ENCODE results near the gene RPGR.

RPGR gene

GRCh38 chrX:38318196-38318595 is 9.1 kb downstream of the RPGR start:
- no peak for DNase-seq

GRCh38 chrX:38315186-38315585 is 12.1 kb downstream of the RPGR start:
- no peak for DNase-seq

- no peak for DNase-seq
These were observed 14.1 kb downstream of the RPGR start for GRCh38 chrX:38313190-38313589.

GRCh38 chrX:38312436-38312835 is 14.9 kb downstream of the RPGR start:
- DNase-seq: no peak

GRCh38 chrX:38311743-38312142 is 15.6 kb downstream of the RPGR start:
- DNase-seq: no peak

DNA sequence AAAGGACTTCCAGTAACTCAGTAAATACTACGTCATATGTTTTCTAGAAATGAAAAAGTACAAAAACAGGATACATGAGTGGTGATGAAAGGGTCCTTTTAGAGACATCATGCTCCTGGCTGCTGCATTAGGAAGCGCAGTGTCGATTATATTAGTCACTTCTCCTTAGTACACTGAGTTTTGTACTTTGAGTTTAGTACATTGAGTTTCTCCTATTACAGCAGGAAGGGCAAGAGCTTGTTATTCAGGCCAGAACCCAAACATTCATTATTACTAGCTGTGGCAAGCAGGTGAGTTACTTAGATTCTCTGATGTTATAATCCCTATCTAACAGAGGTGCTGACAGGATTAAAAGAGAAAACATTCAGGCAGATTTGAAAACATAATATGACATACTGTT is 21.3 kb downstream of the RPGR start:
- no peak for DNase-seq

GRCh38 chrX:38304010-38304409 is 23.3 kb downstream of the RPGR start:
- DNase-seq: no peak

GRCh38 chrX:38293741-38294140 is 33.6 kb downstream of the RPGR start:
- no peak for DNase-seq

GRCh38 chrX:38287674-38288073 is 39.6 kb downstream of the RPGR start:
- DNase-seq: no peak

DNA sequence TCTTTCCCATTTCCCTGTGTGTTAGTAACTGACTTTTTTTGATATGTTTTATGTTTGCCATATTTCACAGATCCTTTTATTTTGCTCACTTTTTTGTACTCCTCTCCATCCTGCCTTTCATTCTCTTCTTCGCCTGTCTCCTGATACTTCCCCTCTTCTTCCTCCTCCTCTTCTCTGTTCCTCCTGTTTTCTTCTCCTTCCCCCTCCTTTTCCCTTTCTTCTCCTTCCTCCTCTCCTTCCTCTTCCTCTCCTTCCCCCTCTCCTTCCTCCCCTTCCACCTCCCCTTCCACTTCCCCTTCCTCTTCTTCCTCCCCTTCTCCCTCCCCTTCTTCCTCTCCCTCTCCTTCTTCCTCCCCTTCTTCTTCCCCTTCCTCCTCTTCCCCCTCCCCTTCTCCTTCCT is 41.7 kb downstream of the RPGR start:
- no peak for DNase-seq

GRCh38 chrX:38282049-38282448 is 45.3 kb downstream of the RPGR start:
- DNase-seq: no peak

GRCh38 chrX:38279188-38279587 is 48.1 kb downstream of the RPGR start:
- no peak for DNase-seq

GRCh38 chrX:38278682-38279081 is 48.6 kb downstream of the RPGR start:
- no peak for DNase-seq

GRCh38 chrX:38277802-38278201 is 49.5 kb downstream of the RPGR start:
- DNase-seq: no peak

- no peak for DNase-seq
These were observed 50.2 kb downstream of the RPGR start for GRCh38 chrX:38277136-38277535.

DNA sequence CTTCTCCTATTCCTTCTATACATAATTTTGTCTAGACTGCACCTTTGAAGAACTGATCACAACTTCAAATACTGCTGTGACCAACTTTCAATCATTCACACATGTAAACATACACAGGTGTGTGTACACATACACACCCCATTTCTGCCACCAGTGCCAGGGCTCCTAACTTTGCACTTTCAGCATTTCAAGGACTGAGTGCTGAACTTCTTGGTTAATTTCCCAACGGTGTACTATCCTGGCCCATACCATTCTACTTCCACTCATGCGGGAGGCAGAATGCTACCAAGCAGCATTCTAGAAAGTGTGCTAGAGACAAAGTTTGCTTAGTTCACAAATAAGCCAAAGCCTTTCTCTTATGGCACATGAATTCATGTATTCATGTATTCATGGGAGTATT is 51.2 kb downstream of the RPGR start:
- no peak for DNase-seq

DNA sequence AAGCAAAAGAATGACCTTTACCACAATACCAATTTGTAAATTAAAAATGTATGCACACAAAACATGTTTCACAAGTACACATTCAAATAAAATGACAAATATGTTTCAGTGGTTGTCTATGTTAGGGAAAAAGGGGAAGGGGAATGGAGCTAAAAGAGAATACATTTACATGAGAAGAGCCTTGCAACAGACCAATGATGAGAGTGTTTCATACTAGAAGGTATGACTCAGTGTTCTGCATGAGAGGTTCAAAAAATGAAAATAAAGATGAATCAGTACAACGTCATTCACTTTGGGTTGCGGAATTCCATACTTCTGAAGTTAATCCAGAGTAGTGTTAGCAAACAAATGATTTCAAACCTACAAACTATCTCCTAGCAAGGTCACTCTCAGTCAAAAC is 51.7 kb downstream of the RPGR start:
- DNase-seq: no peak

DNA sequence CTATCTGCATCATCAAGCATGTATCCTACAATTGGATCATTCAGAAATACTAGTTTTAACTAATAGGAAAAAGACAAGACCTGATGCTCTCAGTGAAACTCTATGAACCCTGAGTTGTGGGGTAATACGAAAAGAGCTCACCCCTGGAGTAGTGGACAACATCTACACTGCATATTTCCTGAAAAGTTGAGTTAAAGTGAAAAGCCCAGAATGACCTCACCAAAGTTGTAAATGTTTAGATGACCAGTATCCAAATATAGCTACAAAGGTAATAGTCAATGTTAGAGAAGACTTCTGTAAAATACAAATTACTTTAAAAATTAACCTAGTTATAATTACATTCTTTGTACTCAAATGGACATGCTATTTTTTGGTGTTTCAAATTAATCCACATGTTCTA is 53.9 kb downstream of the RPGR start:
- DNase-seq: no peak

DNA sequence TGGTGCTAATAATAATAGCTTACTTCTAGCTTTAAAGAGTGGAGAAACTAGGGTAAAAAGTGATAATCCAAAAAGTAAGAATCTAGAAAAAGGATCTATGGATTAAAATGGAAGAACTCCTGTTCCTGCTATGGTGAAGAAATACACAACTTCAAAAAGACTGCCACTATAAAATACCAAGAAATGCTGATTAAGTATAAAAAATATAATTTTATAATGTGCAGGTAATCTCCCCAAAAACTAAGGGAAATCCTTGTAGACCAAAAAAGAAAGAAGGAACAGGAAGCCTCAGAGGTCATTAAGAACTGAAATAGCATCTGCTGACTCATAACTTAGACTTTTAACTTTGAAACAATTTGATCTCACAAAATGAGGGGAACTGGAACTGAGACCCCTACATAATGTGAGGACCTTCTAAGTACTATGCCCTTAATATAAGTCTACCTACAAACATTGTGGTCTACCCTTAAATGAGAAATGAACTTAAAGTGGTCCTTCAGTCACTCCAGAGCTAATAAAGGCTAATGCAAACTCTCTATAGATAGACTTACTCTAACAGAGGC is 56.1 kb downstream of the RPGR start:
- no peak for DNase-seq

- no peak for DNase-seq
These were observed 59.3 kb downstream of the RPGR start for GRCh38 chrX:38268011-38268410.

DNA sequence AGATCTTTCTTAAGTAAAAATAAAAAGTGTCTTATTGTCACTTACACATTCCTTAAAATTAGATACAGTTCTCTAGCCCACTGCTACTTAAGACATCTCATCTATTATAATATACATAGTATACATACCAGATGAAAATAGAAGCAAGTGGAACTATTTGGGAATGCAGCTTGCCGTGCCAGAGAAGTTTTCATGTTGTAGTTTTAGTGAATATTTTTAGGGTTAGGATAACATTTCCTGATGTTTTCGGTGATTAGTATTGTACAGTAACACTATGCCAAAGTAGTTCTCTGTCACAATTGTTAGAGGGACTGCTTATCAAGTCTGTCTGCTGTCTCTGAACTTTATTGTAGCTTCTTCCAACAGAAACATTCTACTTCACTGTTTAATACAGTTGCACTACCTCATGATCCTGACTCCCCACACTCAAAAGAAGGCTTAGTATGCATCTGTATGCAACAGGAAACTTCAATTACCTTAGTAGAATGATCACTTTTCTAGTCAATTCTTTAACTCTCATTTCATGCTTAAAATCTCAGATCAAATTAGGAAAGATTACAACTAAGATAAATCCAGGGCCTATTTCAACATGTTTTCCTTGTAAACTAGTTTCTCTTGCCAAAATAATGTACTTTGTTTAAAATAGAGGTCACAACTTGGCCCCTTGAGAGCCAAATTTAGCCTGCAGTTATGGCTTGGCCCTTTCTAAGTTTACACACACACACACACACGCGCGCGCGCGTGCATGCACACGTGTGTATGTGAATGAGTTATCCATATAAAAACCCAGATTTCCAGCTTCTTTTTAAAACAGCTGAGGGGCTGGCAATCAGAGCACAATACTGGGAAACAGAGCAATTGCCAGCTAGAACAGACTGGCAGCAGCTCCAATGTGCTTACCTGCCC is 64.3 kb downstream of the RPGR start:
- no peak for DNase-seq

GRCh38 chrX:38260231-38260630 is 67.1 kb downstream of the RPGR start:
- peak; percentile 3 to 24 for DNase-seq

DNA sequence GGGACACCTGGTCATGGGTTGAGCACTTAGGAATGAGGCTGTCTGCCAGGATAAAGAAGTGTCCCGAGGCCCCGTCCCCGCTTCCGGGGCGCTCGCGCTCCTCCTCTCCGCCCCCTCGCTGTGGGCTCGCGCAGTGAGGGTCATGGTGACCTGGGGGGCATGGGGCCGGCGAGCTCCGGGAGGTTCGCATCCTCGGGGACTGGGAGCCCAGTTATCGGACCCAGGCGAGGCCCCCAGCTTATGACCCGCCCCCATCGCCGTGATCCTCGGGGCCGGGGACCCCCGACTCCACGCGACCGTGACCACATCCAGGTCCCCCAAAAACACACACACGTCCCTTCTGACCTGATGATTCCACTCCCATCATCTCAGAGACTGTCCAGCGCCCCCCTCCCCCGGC is 71.3 kb downstream of the RPGR start:
- DNase-seq: no peak

DNA sequence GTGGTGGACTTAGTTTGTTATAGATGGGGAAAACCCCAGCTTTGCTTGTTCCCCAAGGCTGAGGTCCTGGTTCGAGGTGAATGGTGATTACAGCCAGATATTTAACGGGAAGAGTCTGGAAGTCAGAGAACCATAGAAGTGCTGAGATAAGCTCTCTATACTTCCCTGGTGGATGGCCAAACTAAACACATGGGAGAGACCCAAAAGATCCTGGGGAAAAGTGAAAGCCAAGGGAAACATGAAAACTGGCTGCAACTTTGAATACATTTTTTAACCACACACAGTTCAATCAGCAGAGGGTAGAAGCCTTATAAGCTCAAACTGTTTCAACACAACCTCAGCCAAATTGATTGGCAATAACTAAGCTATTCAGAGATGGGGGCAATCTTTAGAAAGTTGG is 77.3 kb downstream of the RPGR start:
- no peak for DNase-seq

DNA sequence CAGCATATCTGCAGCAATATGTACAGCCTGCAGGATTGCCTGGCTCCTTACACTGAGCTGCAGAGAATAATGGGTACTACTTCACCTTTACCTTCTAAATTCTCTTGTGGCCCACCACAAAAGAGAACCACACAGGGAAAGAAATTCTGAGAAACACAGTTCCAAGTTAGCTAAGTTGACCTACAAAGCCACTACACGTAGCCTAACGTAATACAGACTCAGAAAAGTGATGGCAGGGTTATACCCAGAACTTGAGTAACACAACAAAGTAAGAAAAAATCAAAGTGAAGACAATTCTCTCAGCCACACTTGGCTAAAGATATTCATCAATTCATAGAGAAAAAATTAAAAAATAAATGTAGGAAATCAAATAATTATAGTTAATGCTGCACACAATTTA is 80.3 kb downstream of the RPGR start:
- no peak for DNase-seq

All from SHP77 (cell line).